Activated CD4-positive, alpha-beta T cell treated with anti-CD3 and anti-CD28 coated beads, Interleukin-2, amount 10 ng/mL, durations not matched to agents 7 days and 5 days (primary cell): ENCODE data around the gene SLC29A3. TPM values are rescaled to one million over a fixed set of nuclear protein-coding genes. Genes with fewer than 3 reads are reported as not detected.

Source experiments
- CTCF ChIA-PET: fragments of 350-600 bp; sonication (Branson Sonifier 250); formaldehyde crosslinking; loops from one replicate; lab custom pipeline; 2021; ENCODE audit warnings: antibody characterized with exemption; lab: Charles Lee
- POLR2A ChIA-PET: fragments of 350-600 bp; sonication (Branson Sonifier 250); formaldehyde crosslinking; loops from one replicate; lab custom pipeline; 2021; ENCODE audit warnings: antibody characterized with exemption; lab: Charles Lee
- DNase-seq: peaks from one replicate; pipeline ENCODE4 v3.0.0-alpha.2; 2020
- H3K27ac Mint-ChIP-seq: one replicate; pipeline ENCODE4 v1.8.0; 2021; ENCODE audit warnings: mild to moderate bottlenecking, moderate library complexity, mixed read lengths
- H3K27me3 Mint-ChIP-seq: one replicate; pipeline ENCODE4 v1.8.0; 2021; ENCODE audit warnings: mixed read lengths
- H3K36me3 Mint-ChIP-seq: one replicate; pipeline ENCODE4 v1.8.0; 2021; ENCODE audit warnings: low read depth, mixed read lengths
- H3K4me1 Mint-ChIP-seq: one replicate; pipeline ENCODE4 v1.8.0; 2021; ENCODE audit warnings: mixed read lengths
- H3K4me3 Mint-ChIP-seq: one replicate; pipeline ENCODE4 v1.8.0; 2021; ENCODE audit warnings: mild to moderate bottlenecking, moderate library complexity, mixed read lengths
- H3K9me3 Mint-ChIP-seq: one replicate; pipeline ENCODE4 v1.8.0; 2021; ENCODE audit warnings: mixed read lengths
- total RNA-seq, 2 experiments: library from RNA; stranded (reverse); gene quantifications; one replicate each; pipeline ENCODE4 v1.2.3, GENCODE V29; 2021

The SLC29A3 gene
- total RNA-seq, 2 experiments from 2014 or later: 2.4 to 3.4 TPM

- ChIA-PET POLR2A (no interaction called here), CTCF (interaction anchor here (0.9 kb wide), 1 partner anchor 15 kb away, joined by 3 read pairs; no protein-coding TSS in a partner anchor)
- no peak for DNase-seq
- H3K4me1 Mint-ChIP-seq: peaks cover 2% of the 10 kb centered on the region
- H3K36me3 Mint-ChIP-seq: no peaks in the 10 kb centered on the region
- H3K27ac Mint-ChIP-seq: no peak overlapping the region
- H3K27me3 Mint-ChIP-seq: peaks cover 54% of the 10 kb centered on the region
- H3K4me3 Mint-ChIP-seq: no peak overlapping the region
- no peaks in the 10 kb centered on the region for H3K9me3 Mint-ChIP-seq
These were observed 79.9 kb downstream of the SLC29A3 start for GRCh38 chr10:71398976-71399375.

GRCh38 chr10:71399946-71400345, 80.9 kb downstream of the SLC29A3 start:
- H3K9me3 Mint-ChIP-seq: no peaks in the 10 kb centered on the region
- H3K4me1 Mint-ChIP-seq: peaks cover 2% of the 10 kb centered on the region
- H3K4me3 Mint-ChIP-seq: no peak overlapping the region
- peaks cover 45% of the 10 kb centered on the region for H3K27me3 Mint-ChIP-seq
- ChIA-PET POLR2A (no interaction called here), CTCF (no interaction called here)
- no peaks in the 10 kb centered on the region for H3K36me3 Mint-ChIP-seq
- no peak for DNase-seq
- H3K27ac Mint-ChIP-seq: no peak overlapping the region

GRCh38 chr10:71401056-71401455, 82.0 kb downstream of the SLC29A3 start:
- Mint-ChIP-seq H3K4me3 (no peak overlapping the region), H3K9me3 (no peaks in the 10 kb centered on the region), H3K36me3 (no peaks in the 10 kb centered on the region), H3K4me1 (peaks cover under 1% of the 10 kb centered on the region), H3K27me3 (peaks cover 36% of the 10 kb centered on the region), H3K27ac (no peak overlapping the region)
- DNase-seq: no peak
- ChIA-PET POLR2A (no interaction called here), CTCF (no interaction called here)

GRCh38 chr10:71402005-71402404, 82.9 kb downstream of the SLC29A3 start:
- CTCF ChIA-PET: no interaction called here
- no peak for DNase-seq

GRCh38 chr10:71404503-71405295, 85.6 kb downstream of the SLC29A3 start:
- Mint-ChIP-seq H3K27me3 (peaks cover 10% of the 10 kb centered on the region), H3K4me1 (no peaks in the 10 kb centered on the region), H3K4me3 (no peak overlapping the region), H3K36me3 (no peaks in the 10 kb centered on the region), H3K27ac (no peak overlapping the region), H3K9me3 (no peaks in the 10 kb centered on the region)
- ChIA-PET CTCF (no interaction called here), POLR2A (no interaction called here)
- DNase-seq: no peak

More at GRCh38 chr10:71402005-71402404, 82.9 kb downstream of the SLC29A3 start:
- Mint-ChIP-seq H3K27me3 (peaks cover 35% of the 10 kb centered on the region), H3K36me3 (no peaks in the 10 kb centered on the region), H3K4me1 (no peaks in the 10 kb centered on the region), H3K27ac (no peak overlapping the region), H3K9me3 (no peaks in the 10 kb centered on the region), H3K4me3 (no peak overlapping the region)
- POLR2A ChIA-PET: no interaction called here

- Mint-ChIP-seq H3K9me3 (peaks cover 4% of the 10 kb centered on the region), H3K27me3 (peaks cover 4% of the 10 kb centered on the region), H3K36me3 (no peaks in the 10 kb centered on the region), H3K4me1 (no peaks in the 10 kb centered on the region), H3K27ac (no peak overlapping the region), H3K4me3 (no peak overlapping the region)
- CTCF ChIA-PET: interaction anchor here (0.6 kb wide), 1 partner anchor 48 kb away, joined by 4 read pairs; no protein-coding TSS in a partner anchor
- POLR2A ChIA-PET: interaction anchor here (0.6 kb wide), 1 partner anchor 215 kb away, joined by 3 read pairs; no protein-coding TSS in a partner anchor
- DNase-seq: no peak
These were observed 87.8 kb downstream of the SLC29A3 start for GRCh38 chr10:71406878-71407277.

- Mint-ChIP-seq H3K4me3 (no peak overlapping the region), H3K27me3 (peaks cover 16% of the 10 kb centered on the region), H3K4me1 (no peaks in the 10 kb centered on the region), H3K36me3 (no peaks in the 10 kb centered on the region), H3K27ac (no peak overlapping the region), H3K9me3 (peaks cover 5% of the 10 kb centered on the region)
- ChIA-PET POLR2A (no interaction called here), CTCF (no interaction called here)
- no peak for DNase-seq
These were observed 89.6 kb downstream of the SLC29A3 start for GRCh38 chr10:71408436-71409225.

- Mint-ChIP-seq H3K27ac (no peak overlapping the region), H3K27me3 (peaks cover 24% of the 10 kb centered on the region), H3K4me1 (no peaks in the 10 kb centered on the region), H3K9me3 (peaks cover 5% of the 10 kb centered on the region), H3K36me3 (no peaks in the 10 kb centered on the region), H3K4me3 (no peak overlapping the region)
- ChIA-PET POLR2A (no interaction called here), CTCF (interaction anchor here (0.8 kb wide), 1 partner anchor 12 kb away, joined by 3 read pairs; no protein-coding TSS in a partner anchor)
- no peak for DNase-seq
These were observed 90.6 kb downstream of the SLC29A3 start for GRCh38 chr10:71409516-71410104.

Other genes starting within 250 kb of the SLC29A3 start
- gene UNC5B, start 106.7 kb upstream of the SLC29A3 start, total RNA-seq: not detected
- gene CDH23, start 77.7 kb downstream of the SLC29A3 start, total RNA-seq: 1 to 10 TPM; 4.0 to 4.5 TPM